ENCODE results near the gene KDM2B. TPM values are rescaled to one million over a fixed set of nuclear protein-coding genes. Genes with fewer than 3 reads are reported as not detected.

Gene KDM2B
- total RNA-seq, 1 donor from 2014 or later: 79.2 TPM

- Mint-ChIP-seq H3K36me3 (ENCODE audit: insufficient read depth) (peaks cover 2% of the 10 kb centered on the region), H3K9me3 (ENCODE audit: low read depth) (peaks cover 5% of the 10 kb centered on the region), H3K4me1 (ENCODE audit: low read depth) (peaks cover 9% of the 10 kb centered on the region), H3K4me3 (ENCODE audit: low read depth) (no peak overlapping the region), H3K27ac (peak overlapping the region; percentile 59), H3K27me3 (no peaks in the 10 kb centered on the region)
- TF ChIP-seq CTCF (IDR thresholded peaks at IDR 0.05; ENCODE audit: unreplicated experiment): no peak
- DNase-seq (ENCODE audit: low spot score, unreplicated experiment): no peak
Observed at GRCh38 chr12:121610239-121611149, 29.7 kb upstream of the KDM2B start.

- Mint-ChIP-seq H3K9me3 (ENCODE audit: low read depth) (peaks cover 5% of the 10 kb centered on the region), H3K27ac (no peak overlapping the region), H3K27me3 (no peaks in the 10 kb centered on the region), H3K4me3 (ENCODE audit: low read depth) (no peak overlapping the region), H3K4me1 (ENCODE audit: low read depth) (peaks cover 9% of the 10 kb centered on the region), H3K36me3 (ENCODE audit: insufficient read depth) (peaks cover 2% of the 10 kb centered on the region)
- no peak for TF ChIP-seq CTCF (IDR thresholded peaks at IDR 0.05; ENCODE audit: unreplicated experiment)
- no peak for DNase-seq (ENCODE audit: low spot score, unreplicated experiment)
Observed at GRCh38 chr12:121608301-121608700, 27.5 kb upstream of the KDM2B start.

- Mint-ChIP-seq H3K27ac (no peak overlapping the region), H3K4me3 (ENCODE audit: low read depth) (no peak overlapping the region), H3K36me3 (ENCODE audit: insufficient read depth) (no peaks in the 10 kb centered on the region), H3K9me3 (ENCODE audit: low read depth) (peaks cover 2% of the 10 kb centered on the region), H3K27me3 (no peaks in the 10 kb centered on the region), H3K4me1 (ENCODE audit: low read depth) (peaks cover 16% of the 10 kb centered on the region)
- DNase-seq (ENCODE audit: low spot score, unreplicated experiment): no peak
- no peak for TF ChIP-seq CTCF (IDR thresholded peaks at IDR 0.05; ENCODE audit: unreplicated experiment)
Observed at GRCh38 chr12:121603581-121603980, 22.8 kb upstream of the KDM2B start.

GRCh38 chr12:121602766-121603165 is 21.9 kb upstream of the KDM2B start:
- H3K27ac Mint-ChIP-seq: no peak overlapping the region
- no peak for DNase-seq (ENCODE audit: low spot score, unreplicated experiment)
- no peaks in the 10 kb centered on the region for H3K36me3 Mint-ChIP-seq (ENCODE audit: insufficient read depth)
- no peaks in the 10 kb centered on the region for H3K27me3 Mint-ChIP-seq
- no peaks in the 10 kb centered on the region for H3K9me3 Mint-ChIP-seq (ENCODE audit: low read depth)
- no peak overlapping the region for H3K4me3 Mint-ChIP-seq (ENCODE audit: low read depth)
- TF ChIP-seq CTCF (IDR thresholded peaks at IDR 0.05; ENCODE audit: unreplicated experiment): no peak
- H3K4me1 Mint-ChIP-seq (ENCODE audit: low read depth): peaks cover 17% of the 10 kb centered on the region

- no peak overlapping the region for H3K4me3 Mint-ChIP-seq (ENCODE audit: low read depth)
- H3K27ac Mint-ChIP-seq: peak overlapping the region; percentile 92
- no peak for DNase-seq (ENCODE audit: low spot score, unreplicated experiment)
- peaks cover 1% of the 10 kb centered on the region for H3K9me3 Mint-ChIP-seq (ENCODE audit: low read depth)
- no peak for TF ChIP-seq CTCF (IDR thresholded peaks at IDR 0.05; ENCODE audit: unreplicated experiment)
- H3K4me1 Mint-ChIP-seq (ENCODE audit: low read depth): peaks cover 17% of the 10 kb centered on the region
- H3K27me3 Mint-ChIP-seq: no peaks in the 10 kb centered on the region
- peaks cover 4% of the 10 kb centered on the region for H3K36me3 Mint-ChIP-seq (ENCODE audit: insufficient read depth)
Observed at GRCh38 chr12:121600702-121601336, 20.0 kb upstream of the KDM2B start.

Data from progenitor cell of endocrine pancreas (in vitro differentiated cells).